ENCODE measurements around the gene SLC35D3. TPM values are rescaled to one million over a fixed set of nuclear protein-coding genes. Genes with fewer than 3 reads are reported as not detected.

SLC35D3 gene
- total RNA-seq, 1 experiment from 2014 or later: 0.39 TPM

DNA sequence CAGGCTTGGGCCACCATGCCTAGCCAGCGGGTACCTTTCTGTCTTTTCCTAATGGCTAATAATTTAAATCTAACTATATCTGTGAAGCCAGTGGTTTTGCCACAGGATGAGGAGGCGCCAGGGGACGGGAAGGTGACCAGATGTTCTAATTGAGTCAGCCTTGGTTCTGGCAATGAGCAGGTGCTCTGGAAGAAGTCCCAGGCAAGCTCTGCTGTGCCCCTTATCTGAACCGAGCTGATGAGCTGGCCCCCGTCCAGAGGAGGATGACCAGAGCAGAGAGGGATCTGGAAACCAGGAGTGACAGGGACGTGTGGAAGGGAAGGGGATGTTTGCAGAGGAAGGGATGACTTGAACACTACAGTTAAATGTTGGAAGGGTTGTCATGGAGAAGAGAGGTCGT is 46.7 kb downstream of the SLC35D3 start:
- no peak overlapping the region for H3K27ac Mint-ChIP-seq
- H3K9me3 Mint-ChIP-seq: peaks cover 3% of the 10 kb centered on the region; the same call in 1 of the 2 replicates
- ChIA-PET CTCF (interaction anchor here (0.6 to 4.0 kb wide), 19 partner anchors 9 to 893 kb away, joined by 3 to 19 read pairs (median 3); partner anchors contain the start of gene MAP3K5), POLR2A (no interaction called here)
- H3K36me3 Mint-ChIP-seq: no peaks in the 10 kb centered on the region; the same call in 1 of the 2 replicates
- TF ChIP-seq ZNF396 (CRISPR knock-in tag; IDR thresholded peaks at IDR 0.05; ENCODE audit: borderline replicate concordance): no peak
- no peak for TF ChIP-seq RELA (CRISPR knock-in tag; IDR thresholded peaks at IDR 0.05; ENCODE audit: borderline replicate concordance)
- TF ChIP-seq, protein P1, sequence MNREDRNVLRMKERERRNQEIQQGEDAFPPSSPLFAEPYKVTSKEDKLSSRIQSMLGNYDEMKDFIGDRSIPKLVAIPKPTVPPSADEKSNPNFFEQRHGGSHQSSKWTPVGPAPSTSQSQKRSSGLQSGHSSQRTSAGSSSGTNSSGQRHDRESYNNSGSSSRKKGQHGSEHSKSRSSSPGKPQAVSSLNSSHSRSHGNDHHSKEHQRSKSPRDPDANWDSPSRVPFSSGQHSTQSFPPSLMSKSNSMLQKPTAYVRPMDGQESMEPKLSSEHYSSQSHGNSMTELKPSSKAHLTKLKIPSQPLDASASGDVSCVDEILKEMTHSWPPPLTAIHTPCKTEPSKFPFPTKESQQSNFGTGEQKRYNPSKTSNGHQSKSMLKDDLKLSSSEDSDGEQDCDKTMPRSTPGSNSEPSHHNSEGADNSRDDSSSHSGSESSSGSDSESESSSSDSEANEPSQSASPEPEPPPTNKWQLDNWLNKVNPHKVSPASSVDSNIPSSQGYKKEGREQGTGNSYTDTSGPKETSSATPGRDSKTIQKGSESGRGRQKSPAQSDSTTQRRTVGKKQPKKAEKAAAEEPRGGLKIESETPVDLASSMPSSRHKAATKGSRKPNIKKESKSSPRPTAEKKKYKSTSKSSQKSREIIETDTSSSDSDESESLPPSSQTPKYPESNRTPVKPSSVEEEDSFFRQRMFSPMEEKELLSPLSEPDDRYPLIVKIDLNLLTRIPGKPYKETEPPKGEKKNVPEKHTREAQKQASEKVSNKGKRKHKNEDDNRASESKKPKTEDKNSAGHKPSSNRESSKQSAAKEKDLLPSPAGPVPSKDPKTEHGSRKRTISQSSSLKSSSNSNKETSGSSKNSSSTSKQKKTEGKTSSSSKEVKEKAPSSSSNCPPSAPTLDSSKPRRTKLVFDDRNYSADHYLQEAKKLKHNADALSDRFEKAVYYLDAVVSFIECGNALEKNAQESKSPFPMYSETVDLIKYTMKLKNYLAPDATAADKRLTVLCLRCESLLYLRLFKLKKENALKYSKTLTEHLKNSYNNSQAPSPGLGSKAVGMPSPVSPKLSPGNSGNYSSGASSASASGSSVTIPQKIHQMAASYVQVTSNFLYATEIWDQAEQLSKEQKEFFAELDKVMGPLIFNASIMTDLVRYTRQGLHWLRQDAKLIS (CRISPR knock-in tag; IDR thresholded peaks at IDR 0.05; ENCODE audit: borderline replicate concordance): no peak
- TF ChIP-seq SP1 (CRISPR knock-in tag; conservative IDR thresholded peaks at IDR 0.05): no peak
- no peak for TF ChIP-seq TCF7 (CRISPR knock-in tag; IDR thresholded peaks at IDR 0.05; ENCODE audit: low read depth)
- no peak for TF ChIP-seq ATF1 (CRISPR knock-in tag; IDR thresholded peaks at IDR 0.05)
- no peak for TF ChIP-seq SMAD4 (CRISPR knock-in tag; IDR thresholded peaks at IDR 0.05)
- no peak for TF ChIP-seq MXD4 (CRISPR knock-in tag; IDR thresholded peaks at IDR 0.05; ENCODE audit: borderline replicate concordance)
- TF ChIP-seq, protein P2, sequence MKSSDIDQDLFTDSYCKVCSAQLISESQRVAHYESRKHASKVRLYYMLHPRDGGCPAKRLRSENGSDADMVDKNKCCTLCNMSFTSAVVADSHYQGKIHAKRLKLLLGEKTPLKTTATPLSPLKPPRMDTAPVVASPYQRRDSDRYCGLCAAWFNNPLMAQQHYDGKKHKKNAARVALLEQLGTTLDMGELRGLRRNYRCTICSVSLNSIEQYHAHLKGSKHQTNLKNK (CRISPR knock-in tag; IDR thresholded peaks at IDR 0.05): no peak
- ATAC-seq (no peak), DNase-seq (ENCODE audit: low spot score) (no peak)
- H3K4me1 Mint-ChIP-seq: peaks cover 18% of the 10 kb centered on the region
- H3K4me3 Mint-ChIP-seq: no peak overlapping the region
- H3K27me3 Mint-ChIP-seq (ENCODE audit: low read depth): no peaks in the 10 kb centered on the region

DNA sequence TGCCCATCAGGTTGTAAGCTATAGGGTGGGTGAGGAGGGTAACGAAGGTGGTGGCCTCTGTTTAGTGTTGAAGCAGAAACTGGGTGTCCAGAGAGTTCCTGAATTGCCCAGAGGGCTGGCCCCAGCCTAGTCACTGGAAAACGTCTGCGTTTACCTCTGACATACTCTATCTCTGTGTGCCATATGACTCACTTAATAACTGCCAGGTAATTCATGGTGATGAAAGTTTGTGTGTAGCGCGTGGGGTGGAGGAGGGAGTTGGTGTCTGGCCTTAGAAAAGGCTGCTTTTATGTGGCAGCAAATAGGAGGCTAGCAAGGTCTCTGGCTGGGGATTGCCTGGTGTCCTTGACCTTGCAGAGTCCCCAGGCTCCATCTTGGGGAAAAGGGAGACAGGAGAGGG is 47.3 kb downstream of the SLC35D3 start:
- ChIA-PET POLR2A (no interaction called here), CTCF (interaction anchor here (1.7 to 4.0 kb wide), 2 partner anchors 44 to 107 kb away, joined by 3 to 19 read pairs; no protein-coding TSS in a partner anchor)
- Mint-ChIP-seq H3K36me3 (no peaks in the 10 kb centered on the region; the same call in 1 of the 2 replicates), H3K27me3 (ENCODE audit: low read depth) (no peaks in the 10 kb centered on the region), H3K4me1 (peaks cover 13% of the 10 kb centered on the region), H3K4me3 (no peak overlapping the region), H3K27ac (no peak overlapping the region), H3K9me3 (peaks cover 3% of the 10 kb centered on the region; the same call in 1 of the 2 replicates)
- no peak for DNase-seq (ENCODE audit: low spot score)
- no peak for ATAC-seq
- TF ChIP-seq, protein P3, sequence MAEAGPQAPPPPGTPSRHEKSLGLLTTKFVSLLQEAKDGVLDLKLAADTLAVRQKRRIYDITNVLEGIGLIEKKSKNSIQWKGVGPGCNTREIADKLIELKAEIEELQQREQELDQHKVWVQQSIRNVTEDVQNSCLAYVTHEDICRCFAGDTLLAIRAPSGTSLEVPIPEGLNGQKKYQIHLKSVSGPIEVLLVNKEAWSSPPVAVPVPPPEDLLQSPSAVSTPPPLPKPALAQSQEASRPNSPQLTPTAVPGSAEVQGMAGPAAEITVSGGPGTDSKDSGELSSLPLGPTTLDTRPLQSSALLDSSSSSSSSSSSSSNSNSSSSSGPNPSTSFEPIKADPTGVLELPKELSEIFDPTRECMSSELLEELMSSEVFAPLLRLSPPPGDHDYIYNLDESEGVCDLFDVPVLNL (CRISPR knock-in tag; IDR thresholded peaks at IDR 0.05; ENCODE audit: borderline replicate concordance, low read depth): no peak
- TF ChIP-seq KAT7 (CRISPR knock-in tag; IDR thresholded peaks at IDR 0.05; ENCODE audit: borderline replicate concordance): no peak
- no peak for TF ChIP-seq SMAD3 (CRISPR knock-in tag; IDR thresholded peaks at IDR 0.05; ENCODE audit: borderline replicate concordance)
- TF ChIP-seq GRHL2 (CRISPR knock-in tag; IDR thresholded peaks at IDR 0.05; ENCODE audit: insufficient replicate concordance, severe bottlenecking): no peak
- TF ChIP-seq ZNF317 (CRISPR knock-in tag; IDR thresholded peaks at IDR 0.05; ENCODE audit: borderline replicate concordance, low read depth): no peak
- no peak for TF ChIP-seq ZNF219 (CRISPR knock-in tag; IDR thresholded peaks at IDR 0.05; ENCODE audit: borderline replicate concordance)
- no peak for TF ChIP-seq ETV6 (CRISPR knock-in tag; IDR thresholded peaks at IDR 0.05)
- TF ChIP-seq RORB (CRISPR knock-in tag; IDR thresholded peaks at IDR 0.05): no peak
- TF ChIP-seq MYBL2 (CRISPR knock-in tag; IDR thresholded peaks at IDR 0.05): no peak
- no peak for TF ChIP-seq FOXJ3 (CRISPR knock-in tag; IDR thresholded peaks at IDR 0.05; ENCODE audit: borderline replicate concordance)
- TF ChIP-seq CREM (CRISPR knock-in tag; IDR thresholded peaks at IDR 0.05): no peak
- no peak for TF ChIP-seq ZNF423 (CRISPR knock-in tag; IDR thresholded peaks at IDR 0.05)
- no peak for TF ChIP-seq ZNF263 (CRISPR knock-in tag; IDR thresholded peaks at IDR 0.05; ENCODE audit: low read depth)
- no peak for TF ChIP-seq CBFB (CRISPR knock-in tag; IDR thresholded peaks at IDR 0.05; ENCODE audit: low read depth)
- TF ChIP-seq USF2 (CRISPR knock-in tag; IDR thresholded peaks at IDR 0.05): no peak
- TF ChIP-seq ZNF232 (CRISPR knock-in tag; IDR thresholded peaks at IDR 0.05): no peak
- no peak for TF ChIP-seq NR1H2 (CRISPR knock-in tag; IDR thresholded peaks at IDR 0.05)
